HL-60 (cell line): ENCODE results near the gene TSC22D3.

Source experiments
- GABPA ChIP-seq: IDR thresholded peaks from 2 replicates; pipeline ENCODE4 v1.6.1; 2012; ENCODE audit warnings: low read depth
- POLR2AphosphoS5 ChIP-seq: IDR thresholded peaks from 2 replicates; pipeline ENCODE4 v1.6.1; 2012; ENCODE audit warnings: low read depth
- TF ChIP-seq, protein P1 (sequence below): IDR thresholded peaks from one replicate; pipeline ENCODE4 v1.5.1; 2011; ENCODE audit warnings: low read length, control low read depth, inconsistent platforms; ENCODE audit not compliant: insufficient read depth
- TF ChIP-seq, protein P2 (sequence below): IDR thresholded peaks from 2 replicates; pipeline ENCODE4 v1.6.1; 2012; ENCODE audit warnings: low read depth; ENCODE audit not compliant: insufficient replicate concordance

DNA sequence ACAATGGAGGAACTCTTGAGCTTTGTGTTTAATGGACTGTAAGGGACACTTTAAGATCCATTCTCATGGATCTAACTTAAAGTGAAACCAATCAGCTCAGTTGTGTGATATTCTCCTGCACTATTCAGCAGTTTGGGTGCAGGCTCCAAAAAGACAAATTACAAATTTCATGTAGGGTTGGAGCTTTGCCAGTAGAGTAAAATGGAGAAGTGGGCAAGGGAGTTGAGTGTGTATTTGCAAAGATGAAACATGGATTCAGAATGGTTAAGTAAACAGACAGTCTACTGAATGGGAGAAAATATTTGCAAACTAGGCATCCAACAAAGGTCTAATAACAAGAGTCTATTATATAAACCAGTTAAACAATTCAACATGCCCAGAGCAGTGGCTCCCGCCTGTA, 28.8 kb upstream of the TSC22D3 start:
- TF ChIP-seq, protein P1, sequence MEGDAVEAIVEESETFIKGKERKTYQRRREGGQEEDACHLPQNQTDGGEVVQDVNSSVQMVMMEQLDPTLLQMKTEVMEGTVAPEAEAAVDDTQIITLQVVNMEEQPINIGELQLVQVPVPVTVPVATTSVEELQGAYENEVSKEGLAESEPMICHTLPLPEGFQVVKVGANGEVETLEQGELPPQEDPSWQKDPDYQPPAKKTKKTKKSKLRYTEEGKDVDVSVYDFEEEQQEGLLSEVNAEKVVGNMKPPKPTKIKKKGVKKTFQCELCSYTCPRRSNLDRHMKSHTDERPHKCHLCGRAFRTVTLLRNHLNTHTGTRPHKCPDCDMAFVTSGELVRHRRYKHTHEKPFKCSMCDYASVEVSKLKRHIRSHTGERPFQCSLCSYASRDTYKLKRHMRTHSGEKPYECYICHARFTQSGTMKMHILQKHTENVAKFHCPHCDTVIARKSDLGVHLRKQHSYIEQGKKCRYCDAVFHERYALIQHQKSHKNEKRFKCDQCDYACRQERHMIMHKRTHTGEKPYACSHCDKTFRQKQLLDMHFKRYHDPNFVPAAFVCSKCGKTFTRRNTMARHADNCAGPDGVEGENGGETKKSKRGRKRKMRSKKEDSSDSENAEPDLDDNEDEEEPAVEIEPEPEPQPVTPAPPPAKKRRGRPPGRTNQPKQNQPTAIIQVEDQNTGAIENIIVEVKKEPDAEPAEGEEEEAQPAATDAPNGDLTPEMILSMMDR: no peak
- TF ChIP-seq, protein P2, sequence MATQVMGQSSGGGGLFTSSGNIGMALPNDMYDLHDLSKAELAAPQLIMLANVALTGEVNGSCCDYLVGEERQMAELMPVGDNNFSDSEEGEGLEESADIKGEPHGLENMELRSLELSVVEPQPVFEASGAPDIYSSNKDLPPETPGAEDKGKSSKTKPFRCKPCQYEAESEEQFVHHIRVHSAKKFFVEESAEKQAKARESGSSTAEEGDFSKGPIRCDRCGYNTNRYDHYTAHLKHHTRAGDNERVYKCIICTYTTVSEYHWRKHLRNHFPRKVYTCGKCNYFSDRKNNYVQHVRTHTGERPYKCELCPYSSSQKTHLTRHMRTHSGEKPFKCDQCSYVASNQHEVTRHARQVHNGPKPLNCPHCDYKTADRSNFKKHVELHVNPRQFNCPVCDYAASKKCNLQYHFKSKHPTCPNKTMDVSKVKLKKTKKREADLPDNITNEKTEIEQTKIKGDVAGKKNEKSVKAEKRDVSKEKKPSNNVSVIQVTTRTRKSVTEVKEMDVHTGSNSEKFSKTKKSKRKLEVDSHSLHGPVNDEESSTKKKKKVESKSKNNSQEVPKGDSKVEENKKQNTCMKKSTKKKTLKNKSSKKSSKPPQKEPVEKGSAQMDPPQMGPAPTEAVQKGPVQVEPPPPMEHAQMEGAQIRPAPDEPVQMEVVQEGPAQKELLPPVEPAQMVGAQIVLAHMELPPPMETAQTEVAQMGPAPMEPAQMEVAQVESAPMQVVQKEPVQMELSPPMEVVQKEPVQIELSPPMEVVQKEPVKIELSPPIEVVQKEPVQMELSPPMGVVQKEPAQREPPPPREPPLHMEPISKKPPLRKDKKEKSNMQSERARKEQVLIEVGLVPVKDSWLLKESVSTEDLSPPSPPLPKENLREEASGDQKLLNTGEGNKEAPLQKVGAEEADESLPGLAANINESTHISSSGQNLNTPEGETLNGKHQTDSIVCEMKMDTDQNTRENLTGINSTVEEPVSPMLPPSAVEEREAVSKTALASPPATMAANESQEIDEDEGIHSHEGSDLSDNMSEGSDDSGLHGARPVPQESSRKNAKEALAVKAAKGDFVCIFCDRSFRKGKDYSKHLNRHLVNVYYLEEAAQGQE: no peak
- TF ChIP-seq POLR2AphosphoS5: no peak
- no peak for TF ChIP-seq GABPA
